Limb (tissue), 2 donors: ENCODE measurements around the gene CAV3.
"Not testable (repeated sequence)": the region's sequence is repeated elsewhere in the genome, so short reads cannot be mapped to it uniquely, and the experiment has no call there.

ENCODE experiments used
- DNase-seq, 2 donors: peaks; one replicate each; pipeline ENCODE4 v3.0.0-alpha.2; 2016; ENCODE audit errors: extremely low spot score in 2 of 2

The CAV3 gene

DNA sequence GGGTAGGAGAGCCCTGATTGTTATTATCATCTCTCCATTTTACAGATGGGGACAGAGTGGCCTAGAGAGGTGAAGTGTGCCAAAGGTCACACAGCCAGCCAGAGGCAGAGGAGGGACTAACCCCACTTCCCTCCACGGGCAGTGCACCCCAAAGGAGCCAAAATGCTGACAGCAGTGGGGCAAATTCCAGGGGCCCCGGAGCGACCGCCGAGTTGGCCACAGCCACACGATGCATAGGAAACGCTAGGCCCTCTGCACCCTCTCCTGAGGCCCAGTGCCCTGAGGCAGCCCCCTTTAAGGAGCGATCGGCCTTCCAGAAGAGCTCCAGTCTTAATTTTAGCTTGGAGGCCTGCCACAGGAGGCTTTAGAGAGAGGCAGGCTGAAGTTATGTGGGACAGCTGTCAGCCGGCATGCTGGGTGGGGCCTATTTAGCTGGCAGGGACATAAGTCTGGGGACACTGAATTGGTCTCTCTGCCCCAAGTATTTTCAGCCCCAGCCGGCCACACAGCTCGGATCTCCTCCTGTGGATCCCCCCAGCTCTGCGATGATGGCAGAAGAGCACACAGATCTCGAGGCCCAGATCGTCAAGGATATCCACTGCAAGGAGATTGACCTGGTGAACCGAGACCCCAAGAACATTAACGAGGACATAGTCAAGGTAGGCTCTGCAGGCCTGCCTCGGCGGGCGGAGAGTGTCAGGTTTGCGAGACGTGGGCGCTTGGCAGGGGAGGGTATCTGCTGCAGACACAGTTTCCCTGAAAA lies at the start of gene CAV3:
Gene CAV3 (plus strand): TSS at position 471 of the 763 bp plus-strand sequence. CDS start 75 bp downstream, at position 546.
- peak; percentile 61 to 74 for DNase-seq

DNA sequence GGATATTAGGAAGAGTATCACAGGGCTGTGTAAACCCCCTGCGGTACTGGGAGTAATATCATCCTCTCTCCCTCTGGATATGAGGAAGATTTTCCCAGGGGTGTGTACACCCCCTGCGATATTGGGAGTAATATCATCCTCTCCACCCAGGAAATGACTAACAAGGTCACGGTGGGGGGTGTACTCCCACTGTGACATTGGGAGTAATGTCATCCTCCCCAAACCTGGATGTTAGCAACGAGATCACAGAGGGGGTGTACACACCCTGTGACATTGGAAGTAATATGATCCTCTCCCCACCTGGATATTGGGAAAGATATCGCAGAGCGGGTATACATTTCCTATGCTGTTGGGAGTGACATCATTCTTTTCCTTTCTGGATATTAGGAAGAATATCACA lies 48.6 kb upstream of the CAV3 start:
- not testable (repeated sequence) for DNase-seq

DNA sequence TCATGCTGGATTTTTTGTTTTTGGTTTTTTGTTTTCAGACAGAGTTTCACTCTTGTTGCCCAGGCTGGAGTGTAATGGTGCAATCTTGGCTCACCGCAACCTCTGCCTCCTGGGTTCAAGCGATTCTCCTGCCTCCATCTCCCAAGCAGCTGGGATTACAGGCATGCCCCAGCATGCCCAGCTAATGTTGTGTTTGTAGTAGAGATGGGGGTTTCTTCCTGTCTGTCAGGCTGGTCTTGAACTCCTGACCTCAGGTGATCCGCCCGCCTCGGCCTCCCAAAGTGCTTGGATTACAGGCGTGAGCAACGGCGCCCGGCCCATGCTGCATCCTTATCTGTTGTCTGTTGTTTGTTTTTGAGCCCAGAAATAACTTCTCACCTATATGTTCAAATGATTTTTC lies 42.3 kb upstream of the CAV3 start:
- DNase-seq: not testable (repeated sequence)

DNA sequence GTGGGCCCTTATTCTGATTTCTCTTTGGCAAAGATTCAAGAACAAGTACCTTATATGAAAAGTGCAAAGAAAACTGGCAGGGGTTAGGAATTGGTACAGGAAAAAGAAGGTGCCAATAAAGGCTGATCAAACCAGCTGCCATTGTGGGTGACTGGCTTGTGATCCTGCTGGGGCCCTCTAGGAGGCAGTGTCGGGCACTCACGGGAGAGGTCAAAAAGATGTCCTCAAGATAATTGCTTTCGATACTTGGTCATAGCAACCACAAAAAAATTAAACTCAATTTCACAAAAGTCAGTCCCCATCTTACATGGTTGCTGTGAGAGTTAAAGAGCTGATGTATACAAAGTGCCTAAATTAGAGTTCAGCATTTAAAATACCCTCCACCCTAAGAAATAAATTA lies 31.0 kb upstream of the CAV3 start:
- no peak for DNase-seq

DNA sequence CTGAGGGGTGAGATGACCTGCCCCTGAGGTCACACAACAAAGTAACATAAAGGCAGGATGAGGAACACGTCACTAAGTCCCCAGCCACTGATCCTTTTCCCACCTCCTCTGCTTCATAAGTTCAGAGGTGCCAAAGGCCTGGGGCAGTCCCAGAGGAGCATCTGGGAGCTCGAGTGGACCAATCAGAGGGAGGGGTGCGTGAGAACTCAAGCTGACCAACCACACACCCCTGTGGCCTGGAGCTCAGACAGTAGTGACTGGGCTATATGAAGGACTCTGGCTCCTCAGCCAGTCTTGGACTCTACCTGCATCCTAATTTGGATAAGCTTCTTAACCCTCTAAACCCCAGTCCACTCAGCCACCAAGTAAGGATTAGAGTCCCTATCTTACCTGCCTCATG lies 28.0 kb upstream of the CAV3 start:
- DNase-seq: no peak

DNA sequence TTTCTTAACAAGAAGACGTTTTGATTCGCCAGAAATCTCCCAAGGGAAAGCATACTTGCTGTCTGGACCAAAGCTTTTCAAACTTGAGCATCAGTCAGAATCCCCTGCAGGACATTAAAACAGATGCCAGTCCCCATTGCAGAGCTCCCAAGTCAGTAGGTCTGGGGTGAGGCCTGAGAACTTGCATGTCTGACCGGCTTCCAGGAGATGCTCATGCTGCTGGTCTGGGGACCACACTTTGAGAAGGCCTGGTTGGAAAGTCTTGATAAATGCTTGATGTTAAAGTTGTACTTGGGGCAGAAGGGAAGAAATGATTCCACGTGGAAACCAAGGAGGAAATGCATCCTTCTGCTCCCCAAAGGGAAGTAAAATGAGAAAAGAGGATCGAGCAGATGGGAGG lies 24.3 kb upstream of the CAV3 start:
- no peak for DNase-seq

DNA sequence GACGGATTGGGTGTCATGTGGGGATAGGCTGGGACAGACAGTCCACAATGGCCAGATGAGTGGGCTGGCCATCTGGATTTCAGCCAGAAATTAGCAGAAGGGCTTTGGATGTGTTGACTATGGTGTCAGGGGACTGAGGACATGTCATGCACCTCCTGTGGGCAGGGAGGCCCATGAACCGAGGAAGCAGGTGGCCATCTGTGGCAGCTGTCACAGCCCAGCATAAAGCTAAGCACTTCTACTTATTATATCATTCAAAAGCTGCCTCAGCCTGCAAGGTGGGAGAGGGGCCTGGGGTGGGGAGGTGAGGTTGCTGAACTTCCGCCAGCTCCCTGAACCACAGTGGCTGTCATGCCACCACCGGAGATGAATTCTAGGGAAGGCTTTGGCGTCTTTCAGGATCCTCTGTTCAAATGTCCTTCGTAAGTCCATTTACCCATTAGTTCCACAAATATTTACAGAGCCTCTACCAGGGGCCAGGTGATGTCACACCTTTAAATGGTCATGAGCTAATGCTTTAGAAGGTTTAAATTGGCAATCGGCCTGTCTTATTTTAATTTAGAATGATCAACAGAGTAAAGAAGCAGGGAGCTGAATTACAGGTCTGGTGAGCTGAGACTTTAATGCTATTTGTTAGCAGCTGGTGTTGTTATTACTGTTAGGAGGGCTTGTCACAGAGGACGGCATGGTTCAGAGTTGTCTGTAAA lies 23.6 kb upstream of the CAV3 start:
- no peak for DNase-seq

DNA sequence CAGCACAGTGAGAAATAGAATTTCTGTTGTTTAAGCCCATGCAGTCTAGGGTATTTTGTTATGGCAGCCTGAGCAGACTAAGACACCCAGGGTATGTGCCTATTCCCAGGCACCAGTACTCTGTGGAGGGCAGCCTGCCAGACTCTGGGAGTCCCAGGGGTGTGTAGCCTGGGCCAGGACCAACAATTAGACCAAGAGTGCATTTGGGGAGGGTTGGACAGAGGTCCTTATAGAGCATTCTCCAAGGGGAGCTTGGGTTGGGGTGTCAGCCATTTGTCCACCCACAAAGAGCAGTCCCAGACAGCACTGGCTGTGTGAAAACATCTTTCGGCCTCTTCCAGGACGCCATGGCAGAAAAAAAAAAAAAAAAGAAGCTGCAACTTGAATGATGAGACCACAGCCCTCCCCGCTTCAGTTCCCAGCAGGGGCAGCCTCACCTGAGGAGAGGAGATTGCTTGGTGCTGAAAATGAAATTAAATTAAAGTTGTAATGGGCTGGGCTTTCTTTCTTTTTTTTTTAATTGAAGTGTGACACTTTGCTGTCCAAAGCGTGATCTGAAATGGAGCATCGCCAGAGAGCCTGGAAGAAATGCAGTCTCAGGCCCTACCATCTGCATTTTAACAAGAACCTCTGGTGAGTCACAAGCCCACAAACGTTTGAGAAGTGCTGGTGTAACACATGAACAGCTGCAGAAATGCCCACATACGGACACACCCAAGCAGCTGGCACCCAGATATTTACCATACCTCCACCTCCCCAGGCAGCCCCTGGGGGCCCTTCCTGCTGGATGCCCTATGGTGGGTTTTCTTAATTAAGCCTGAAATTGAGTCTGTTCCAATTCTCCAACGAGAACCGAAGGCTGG lies 21.3 kb upstream of the CAV3 start:
- DNase-seq: no peak

DNA sequence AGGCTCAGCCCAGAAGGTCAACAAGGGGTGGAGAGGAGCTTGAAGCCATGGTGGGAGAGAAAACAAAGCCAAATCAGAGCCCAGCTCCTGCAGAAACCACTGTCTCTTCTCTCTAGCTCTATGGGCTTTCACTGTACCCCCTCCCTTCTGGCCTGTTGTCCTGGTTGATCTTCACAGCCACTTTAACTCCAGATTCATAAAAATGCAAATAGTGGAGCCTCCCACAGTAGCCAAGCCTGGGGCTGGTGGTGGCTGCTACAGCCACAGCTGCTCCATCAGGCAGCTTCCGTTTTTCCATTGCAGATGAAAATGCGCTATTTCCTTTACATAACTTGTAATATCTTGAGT lies 20.7 kb upstream of the CAV3 start:
- no peak for DNase-seq

DNA sequence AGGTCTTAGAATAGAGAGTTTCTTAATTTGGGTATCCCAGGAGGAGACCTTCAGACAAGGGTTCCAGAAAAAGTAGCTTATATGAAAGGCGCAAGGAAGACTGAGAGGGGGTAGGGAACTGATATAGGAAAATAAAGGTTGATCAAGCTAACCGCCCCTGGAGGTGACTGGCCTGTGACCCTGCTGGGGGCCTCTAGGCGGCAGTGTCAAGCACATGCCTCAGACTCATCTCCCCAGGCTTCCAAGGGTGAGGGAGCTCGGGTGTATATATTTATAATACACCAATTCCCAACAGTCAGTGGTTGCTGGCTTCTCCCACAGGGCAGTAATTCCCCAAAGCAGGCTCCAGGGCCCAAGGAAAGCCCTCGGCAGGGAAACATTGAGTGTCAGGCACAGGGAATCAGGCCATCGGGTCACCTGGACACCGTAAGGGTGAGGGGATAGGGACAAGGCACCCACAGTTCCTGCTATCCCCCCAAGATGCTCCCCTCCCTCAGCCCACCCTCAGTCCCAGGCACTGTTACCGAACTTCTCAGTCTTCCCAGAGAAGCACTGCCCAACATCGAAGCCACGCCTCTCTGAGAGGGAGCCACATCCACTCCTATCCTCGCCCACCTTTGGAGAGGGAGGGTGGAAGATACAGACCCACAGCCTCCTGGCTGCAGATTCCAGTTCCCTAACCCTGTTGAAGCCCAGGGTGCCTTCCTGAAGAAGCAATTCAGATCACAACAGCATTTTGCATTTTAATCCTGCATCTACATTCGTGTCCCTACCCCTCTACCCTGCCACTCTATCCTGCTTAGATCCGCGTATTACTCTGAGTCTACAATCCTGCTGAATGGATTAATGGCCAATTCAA lies 19.5 kb upstream of the CAV3 start:
- no peak for DNase-seq

DNA sequence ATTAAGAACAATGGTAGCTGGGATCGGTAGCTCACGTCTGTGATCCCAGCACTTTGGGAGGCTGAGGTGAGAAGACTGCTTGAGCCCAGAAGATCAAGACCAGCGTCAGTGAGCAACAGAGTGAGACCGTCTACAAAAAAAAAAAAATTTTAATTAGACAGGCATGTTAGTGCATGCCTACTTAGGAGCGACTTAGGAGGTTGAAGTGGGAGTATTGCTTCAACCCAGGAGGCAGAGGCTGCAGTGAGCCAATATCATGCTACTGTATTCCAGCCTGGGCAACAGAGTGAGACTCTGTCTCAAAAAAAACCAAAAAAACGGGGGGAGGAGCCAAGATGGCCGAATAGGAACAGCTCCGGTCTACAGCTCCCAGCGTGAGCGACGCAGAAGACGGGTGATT lies 17.8 kb upstream of the CAV3 start:
- DNase-seq: not testable (repeated sequence)

DNA sequence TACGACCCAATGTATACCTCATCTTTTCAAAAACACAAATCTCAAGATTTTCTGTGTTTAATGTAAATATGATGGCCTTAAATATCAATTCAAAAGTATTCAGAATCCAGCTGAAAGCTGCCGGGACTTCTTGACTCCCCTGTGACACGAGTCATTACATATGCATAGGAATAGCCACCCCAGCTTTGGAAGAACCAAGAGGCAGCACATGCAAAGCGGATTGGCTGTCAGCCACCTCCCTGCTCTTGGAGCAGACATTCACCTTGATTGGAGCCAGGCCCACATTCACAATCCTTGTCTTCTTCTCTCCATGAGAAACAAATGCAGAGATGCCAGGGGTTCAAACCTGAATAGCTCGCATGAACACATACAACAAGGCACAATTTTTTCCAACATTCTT lies 10.8 kb upstream of the CAV3 start:
- no peak for DNase-seq

DNA sequence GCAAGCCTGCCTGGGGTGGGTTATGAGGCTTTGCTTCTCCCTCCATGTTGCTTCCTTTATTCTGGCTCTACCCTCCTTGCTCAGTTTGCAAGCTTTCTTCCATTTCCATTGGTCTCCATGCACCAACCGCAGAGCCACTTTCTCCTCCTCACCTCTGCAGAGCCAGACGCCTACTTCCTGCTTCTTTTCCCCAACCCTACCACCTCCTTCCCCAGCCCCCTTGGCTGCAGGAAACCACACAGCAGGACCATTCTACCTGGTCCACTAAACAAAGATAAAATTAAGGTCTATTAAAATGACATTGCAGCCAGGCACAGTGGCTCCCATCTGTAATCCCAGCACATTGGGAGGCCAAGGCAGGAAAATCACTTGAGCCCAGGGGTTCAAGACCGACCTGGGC lies 10.0 kb upstream of the CAV3 start:
- DNase-seq: no peak

DNA sequence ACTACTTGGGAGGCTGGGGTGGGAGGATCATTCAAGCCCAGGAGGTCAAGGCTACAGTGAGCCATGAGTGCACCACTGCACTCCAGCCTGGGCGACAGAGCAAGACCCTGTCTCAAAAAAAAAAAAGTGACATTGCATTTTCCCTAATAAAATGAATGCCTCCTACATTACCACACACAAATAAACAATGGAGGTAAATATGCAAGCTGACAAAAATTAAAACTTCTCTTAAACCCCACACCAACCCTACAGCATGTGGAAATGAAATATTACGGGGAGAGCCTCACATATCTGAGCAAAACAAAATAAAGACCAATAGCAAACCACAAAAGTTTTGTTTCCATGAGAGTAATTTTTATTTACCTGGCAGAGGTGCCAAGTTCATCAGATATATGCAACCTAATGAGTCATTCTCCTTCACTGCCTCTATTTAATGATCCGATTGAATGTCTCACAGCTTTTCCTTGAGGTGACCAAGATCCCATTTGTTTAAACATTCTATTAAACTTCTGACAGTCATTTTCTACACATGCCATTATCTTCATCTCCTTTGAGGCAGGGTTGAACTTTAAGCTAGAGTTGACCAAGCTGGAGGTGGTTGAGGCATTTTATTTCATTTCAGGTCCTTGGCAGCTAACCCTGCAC lies 9.4 kb upstream of the CAV3 start:
- no peak for DNase-seq

DNA sequence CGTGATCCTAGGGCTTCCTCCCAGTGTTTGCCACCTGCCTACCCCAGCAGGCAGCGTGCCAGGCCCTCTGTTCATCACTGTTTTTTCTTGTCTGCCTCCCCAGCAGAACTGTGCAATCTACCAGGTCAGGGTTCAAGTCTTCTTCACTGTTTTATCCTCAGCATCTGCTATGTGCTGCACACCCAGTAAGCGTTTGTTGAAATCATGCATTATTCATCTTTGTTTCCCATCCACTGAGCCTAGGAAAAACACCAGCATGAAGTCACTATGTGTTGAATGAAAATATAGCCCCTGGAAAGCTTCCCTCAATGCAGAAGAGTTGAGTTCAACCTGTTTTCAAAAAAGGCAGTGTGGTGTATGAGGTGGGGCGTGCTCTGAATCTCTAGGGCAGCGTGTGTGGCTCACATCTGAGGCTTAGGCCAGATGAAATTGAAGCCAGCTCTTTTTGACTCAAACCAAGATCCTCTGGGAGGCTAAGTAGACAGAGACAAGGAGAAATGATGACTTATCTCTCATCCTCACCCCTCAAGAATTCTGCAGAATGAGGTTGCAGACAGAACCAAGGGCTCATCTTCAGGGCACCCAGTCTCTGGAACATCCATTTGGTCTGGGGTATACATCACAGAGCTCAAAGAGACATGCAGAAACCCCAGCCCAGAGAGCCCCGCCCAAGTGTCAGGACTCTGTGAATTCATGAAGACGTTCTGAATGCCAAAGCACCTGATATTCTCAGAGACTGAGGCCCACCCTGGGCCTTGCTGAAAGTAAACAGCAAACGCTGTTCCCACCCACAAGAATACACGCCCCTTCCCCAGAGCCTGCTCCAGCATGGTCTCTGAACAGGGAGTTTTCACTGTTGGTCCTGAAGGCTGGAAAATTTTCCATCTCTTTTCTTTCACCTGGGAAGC lies 5.7 kb upstream of the CAV3 start:
- DNase-seq: no peak

DNA sequence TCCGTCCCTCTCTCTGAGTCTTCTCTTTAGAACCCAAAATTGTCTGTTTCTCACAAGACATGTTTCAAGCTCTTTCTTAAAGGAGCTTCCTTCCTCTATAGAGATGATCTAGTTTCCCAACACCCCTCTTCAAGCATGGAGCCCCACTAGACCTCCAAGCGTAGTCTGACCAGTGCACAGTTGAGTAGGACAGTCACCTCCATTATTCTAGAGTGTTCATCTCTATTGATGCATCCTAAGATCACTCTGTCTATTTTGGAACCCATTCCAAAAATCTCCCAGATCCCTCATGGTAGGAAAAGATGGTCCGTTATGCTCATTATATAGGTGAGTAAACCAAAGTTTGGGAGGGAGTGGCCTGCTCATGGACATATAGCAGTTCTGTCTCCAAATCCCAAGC lies 4.1 kb upstream of the CAV3 start:
- no peak for DNase-seq

DNA sequence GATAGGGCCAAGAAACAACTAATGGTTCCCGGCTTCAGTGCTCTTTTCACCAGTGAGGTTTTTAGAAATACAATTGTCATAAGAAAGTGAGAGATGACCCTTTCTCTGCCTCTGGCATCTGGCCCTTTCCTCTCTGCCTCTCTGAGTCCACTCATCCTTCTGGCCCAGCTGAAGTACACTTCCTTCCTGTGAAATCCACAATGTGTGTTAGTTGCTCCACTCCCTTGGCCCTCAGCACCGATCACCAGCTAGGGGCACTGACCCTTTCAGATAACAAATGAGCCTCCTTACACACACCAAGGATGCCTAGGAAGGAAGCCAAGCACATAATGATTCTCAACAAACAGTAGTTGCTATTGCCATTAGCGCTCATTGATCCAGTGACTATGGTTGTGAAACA lies 2.9 kb upstream of the CAV3 start:
- DNase-seq: no peak

DNA sequence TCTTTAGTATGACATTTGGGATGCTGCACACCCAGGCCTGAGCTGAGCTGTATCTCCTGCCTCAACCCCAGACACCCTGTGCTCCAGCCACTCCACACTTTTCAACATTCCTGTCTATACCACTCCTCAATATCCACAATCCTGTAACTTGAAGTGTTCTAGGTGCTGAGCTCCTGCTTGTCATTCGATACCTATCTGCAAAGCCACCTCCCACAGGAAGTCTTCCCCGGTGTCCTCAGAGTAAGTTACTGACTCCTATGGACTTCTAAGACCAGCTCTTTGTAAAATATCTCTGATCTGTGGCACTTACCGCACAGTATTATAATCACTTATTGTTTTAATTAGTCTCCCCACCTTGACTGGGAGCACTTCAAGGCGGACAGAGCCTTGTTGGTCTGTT lies 1.2 kb upstream of the CAV3 start:
- DNase-seq: no peak

DNA sequence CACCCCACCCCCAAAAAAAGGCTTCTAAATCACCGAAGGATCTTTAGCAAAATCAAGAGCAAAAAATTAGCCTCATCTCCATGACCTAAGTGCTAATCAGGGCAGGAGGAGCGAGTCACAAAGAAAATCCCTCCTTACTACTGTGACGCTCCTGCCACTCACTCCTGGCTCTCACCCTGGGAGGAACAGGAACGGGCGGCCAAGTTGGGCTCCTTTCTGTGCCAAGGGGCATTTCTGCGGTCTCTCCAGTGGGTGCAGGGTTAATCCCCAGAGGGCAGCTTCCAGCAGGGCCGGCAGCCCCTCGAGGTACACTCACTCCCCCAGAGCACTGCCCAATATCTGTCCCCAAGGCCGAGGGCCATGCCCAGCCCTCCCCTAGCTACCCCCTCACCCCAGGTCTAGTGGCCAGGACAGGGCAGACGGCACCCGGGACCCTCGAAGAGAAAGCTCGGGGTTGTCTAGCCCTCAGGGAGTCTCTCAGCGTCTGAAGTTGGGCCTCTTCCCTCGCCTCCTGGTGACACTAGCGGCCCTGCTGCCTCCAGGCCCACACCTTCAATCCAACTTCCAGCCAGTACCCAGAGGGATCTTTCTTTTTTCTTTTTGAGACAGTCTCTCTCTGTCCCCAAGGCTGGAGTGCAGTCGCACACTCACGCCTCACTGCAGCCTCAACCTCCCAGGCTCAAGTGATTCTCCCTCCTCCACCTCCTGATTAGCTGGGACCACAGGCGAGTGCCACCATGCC lies 706 bp downstream of the CAV3 start:
- DNase-seq: no peak
